ENCODE data around the gene CREB5. TPM values are rescaled to one million over a fixed set of nuclear protein-coding genes. Genes with fewer than 3 reads are reported as not detected.

The CREB5 gene
- total RNA-seq, 6 donors from 2014 or later, result 8.3 to 34.6 (median 15.3) TPM

- ATAC-seq (ENCODE audit: low FRiP score in 2 of 2), result no peak
- Histone ChIP-seq H3K36me3 (no peaks in the 10 kb centered on the region), H3K4me1 (no peaks in the 10 kb centered on the region), H3K27me3 (no peaks in the 10 kb centered on the region), H3K4me3 (no peak overlapping the region), H3K9me3 (no peaks in the 10 kb centered on the region), H3K27ac (no peak overlapping the region)
- no peak for DNase-seq
- TF ChIP-seq POLR2AphosphoS5 (IDR thresholded peaks at IDR 0.05) (no peak), EP300 (IDR thresholded peaks at IDR 0.05) (no peak), POLR2A (IDR thresholded peaks at IDR 0.05) (no peak), CTCF (IDR thresholded peaks at IDR 0.05) (no peak)
Measured at GRCh38 chr7:28493477-28493876, 81.2 kb downstream of the CREB5 start.

- TF ChIP-seq EP300 (IDR thresholded peaks at IDR 0.05) (no peak), CTCF (IDR thresholded peaks at IDR 0.05) (no peak), POLR2AphosphoS5 (IDR thresholded peaks at IDR 0.05) (no peak), POLR2A (IDR thresholded peaks at IDR 0.05) (no peak)
- Histone ChIP-seq H3K27me3 (no peaks in the 10 kb centered on the region), H3K36me3 (no peaks in the 10 kb centered on the region), H3K4me3 (no peak overlapping the region), H3K9me3 (no peaks in the 10 kb centered on the region), H3K4me1 (no peaks in the 10 kb centered on the region), H3K27ac (no peak overlapping the region)
- 66 to 69% methylated on average over 2 of the region's 2 CpGs for whole genome bisulfite sequencing, 2 donors
- no peak for DNase-seq
- ATAC-seq (ENCODE audit: low FRiP score in 2 of 2), result no peak
Measured at GRCh38 chr7:28497009-28497408, 84.7 kb downstream of the CREB5 start.

- H3K4me1 ChIP-seq, result no peaks in the 10 kb centered on the region
- no peak overlapping the region for H3K4me3 ChIP-seq
- ATAC-seq (ENCODE audit: low FRiP score in 2 of 2), result no peak
- no peaks in the 10 kb centered on the region for H3K36me3 ChIP-seq
- no peaks in the 10 kb centered on the region for H3K9me3 ChIP-seq
- 91% methylated on average over 4 of the region's 4 CpGs for WGBS, 2 donors
- DNase-seq, result no peak
- no peak overlapping the region for H3K27ac ChIP-seq
- TF ChIP-seq EP300 (IDR thresholded peaks at IDR 0.05) (no peak), POLR2AphosphoS5 (IDR thresholded peaks at IDR 0.05) (no peak), CTCF (IDR thresholded peaks at IDR 0.05) (no peak), POLR2A (IDR thresholded peaks at IDR 0.05) (no peak)
- no peaks in the 10 kb centered on the region for H3K27me3 ChIP-seq
Measured at GRCh38 chr7:28498636-28499035, 86.3 kb downstream of the CREB5 start.

GRCh38 chr7:28500138-28500537 is 87.8 kb downstream of the CREB5 start:
- Histone ChIP-seq H3K27ac (no peak overlapping the region), H3K9me3 (no peaks in the 10 kb centered on the region), H3K4me1 (no peaks in the 10 kb centered on the region), H3K36me3 (no peaks in the 10 kb centered on the region), H3K27me3 (no peaks in the 10 kb centered on the region), H3K4me3 (no peak overlapping the region)
- no peak for ATAC-seq (ENCODE audit: low FRiP score in 2 of 2)
- WGBS, 2 donors, result 57 to 69% methylated on average over 5 of the region's 5 CpGs
- no peak for DNase-seq
- no peak for TF ChIP-seq POLR2A (IDR thresholded peaks at IDR 0.05)
- TF ChIP-seq POLR2AphosphoS5 (IDR thresholded peaks at IDR 0.05), result no peak
- no peak for TF ChIP-seq CTCF (IDR thresholded peaks at IDR 0.05)
- no peak for TF ChIP-seq EP300 (IDR thresholded peaks at IDR 0.05)

GRCh38 chr7:28502408-28502807 is 90.1 kb downstream of the CREB5 start:
- WGBS, 2 donors, result 93 to 95% methylated on average over 1 of the region's 1 CpG
- no peak overlapping the region for H3K4me3 ChIP-seq
- H3K27ac ChIP-seq, result no peak overlapping the region
- DNase-seq (no peak), ATAC-seq (ENCODE audit: low FRiP score in 2 of 2) (no peak)
- H3K27me3 ChIP-seq, result no peaks in the 10 kb centered on the region
- no peaks in the 10 kb centered on the region for H3K36me3 ChIP-seq
- H3K9me3 ChIP-seq, result no peaks in the 10 kb centered on the region
- H3K4me1 ChIP-seq, result no peaks in the 10 kb centered on the region
- TF ChIP-seq EP300 (IDR thresholded peaks at IDR 0.05) (no peak), POLR2AphosphoS5 (IDR thresholded peaks at IDR 0.05) (no peak), CTCF (IDR thresholded peaks at IDR 0.05) (no peak)
